ENCODE measurements around the gene ATP9A.
"Not testable (repeated sequence)": the region's sequence is repeated elsewhere in the genome, so short reads cannot be mapped to it uniquely, and the experiment has no call there.

The ATP9A gene

DNA sequence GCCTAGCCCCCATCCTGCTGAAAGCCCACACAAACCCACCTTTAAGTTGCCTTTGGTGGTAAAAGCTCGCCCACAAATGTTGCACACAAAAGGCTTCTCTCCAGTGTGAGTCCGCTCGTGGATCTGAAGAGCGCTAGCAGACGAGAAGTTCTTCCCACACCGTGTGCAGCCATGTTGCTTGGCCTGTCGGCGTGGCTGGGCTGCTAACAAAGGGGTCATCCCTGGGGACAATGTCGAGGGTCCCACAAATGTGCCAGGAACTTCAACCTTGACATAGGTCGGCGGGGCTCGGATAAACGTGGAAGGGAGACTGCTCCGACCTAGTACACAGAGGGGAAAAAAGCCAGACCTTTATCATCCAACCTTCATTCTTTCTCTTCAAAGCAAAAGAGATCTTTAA, 20.6 kb upstream of the ATP9A start:
- no peak overlapping the region for H3K4me3 ChIP-seq (ENCODE audit: low read depth, low read length)
- H3K27ac ChIP-seq = no peak overlapping the region
- DNase-seq = no peak
- H3K36me3 ChIP-seq (replicated peaks) = no peaks in the 10 kb centered on the region
- in situ Hi-C loops (cut with HindIII; ENCODE audit: low pct_ligation_motif_present, low sequenced_read_pairs) = no loop called here
- TF ChIP-seq, protein P1, sequence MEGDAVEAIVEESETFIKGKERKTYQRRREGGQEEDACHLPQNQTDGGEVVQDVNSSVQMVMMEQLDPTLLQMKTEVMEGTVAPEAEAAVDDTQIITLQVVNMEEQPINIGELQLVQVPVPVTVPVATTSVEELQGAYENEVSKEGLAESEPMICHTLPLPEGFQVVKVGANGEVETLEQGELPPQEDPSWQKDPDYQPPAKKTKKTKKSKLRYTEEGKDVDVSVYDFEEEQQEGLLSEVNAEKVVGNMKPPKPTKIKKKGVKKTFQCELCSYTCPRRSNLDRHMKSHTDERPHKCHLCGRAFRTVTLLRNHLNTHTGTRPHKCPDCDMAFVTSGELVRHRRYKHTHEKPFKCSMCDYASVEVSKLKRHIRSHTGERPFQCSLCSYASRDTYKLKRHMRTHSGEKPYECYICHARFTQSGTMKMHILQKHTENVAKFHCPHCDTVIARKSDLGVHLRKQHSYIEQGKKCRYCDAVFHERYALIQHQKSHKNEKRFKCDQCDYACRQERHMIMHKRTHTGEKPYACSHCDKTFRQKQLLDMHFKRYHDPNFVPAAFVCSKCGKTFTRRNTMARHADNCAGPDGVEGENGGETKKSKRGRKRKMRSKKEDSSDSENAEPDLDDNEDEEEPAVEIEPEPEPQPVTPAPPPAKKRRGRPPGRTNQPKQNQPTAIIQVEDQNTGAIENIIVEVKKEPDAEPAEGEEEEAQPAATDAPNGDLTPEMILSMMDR (IDR thresholded peaks at IDR 0.05; ENCODE audit: low read depth, low read length, missing control alignments) = no peak
- H3K27me3 ChIP-seq (replicated peaks) = no peaks in the 10 kb centered on the region

DNA sequence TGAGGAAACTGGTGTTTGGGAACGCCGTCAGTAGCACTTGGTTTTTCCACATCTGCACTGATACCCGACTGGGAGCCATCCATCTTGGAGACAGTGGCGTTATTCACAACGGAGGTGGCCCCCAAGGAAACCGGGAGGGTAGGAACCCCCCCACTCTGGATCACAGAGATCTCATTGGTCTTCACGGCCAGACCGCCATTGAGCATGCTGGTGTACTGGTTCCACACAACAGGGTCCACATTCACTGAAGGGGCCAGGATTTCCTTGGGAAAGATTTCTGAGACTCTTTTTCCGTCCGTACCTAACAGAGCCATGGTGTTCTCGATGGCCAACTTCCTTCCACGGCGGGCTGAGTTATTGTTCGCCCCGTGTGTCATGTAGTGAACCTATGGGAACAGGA, 16.1 kb upstream of the ATP9A start:
- in situ Hi-C loops (cut with HindIII; ENCODE audit: low pct_ligation_motif_present, low sequenced_read_pairs) = no loop called here
- Histone ChIP-seq H3K27ac (no peak overlapping the region), H3K36me3 (replicated peaks) (no peaks in the 10 kb centered on the region), H3K4me3 (ENCODE audit: low read depth, low read length) (no peak overlapping the region), H3K27me3 (replicated peaks) (no peaks in the 10 kb centered on the region)
- DNase-seq = no peak
- TF ChIP-seq, protein P1 (IDR thresholded peaks at IDR 0.05; ENCODE audit: low read depth, low read length, missing control alignments) = no peak

DNA sequence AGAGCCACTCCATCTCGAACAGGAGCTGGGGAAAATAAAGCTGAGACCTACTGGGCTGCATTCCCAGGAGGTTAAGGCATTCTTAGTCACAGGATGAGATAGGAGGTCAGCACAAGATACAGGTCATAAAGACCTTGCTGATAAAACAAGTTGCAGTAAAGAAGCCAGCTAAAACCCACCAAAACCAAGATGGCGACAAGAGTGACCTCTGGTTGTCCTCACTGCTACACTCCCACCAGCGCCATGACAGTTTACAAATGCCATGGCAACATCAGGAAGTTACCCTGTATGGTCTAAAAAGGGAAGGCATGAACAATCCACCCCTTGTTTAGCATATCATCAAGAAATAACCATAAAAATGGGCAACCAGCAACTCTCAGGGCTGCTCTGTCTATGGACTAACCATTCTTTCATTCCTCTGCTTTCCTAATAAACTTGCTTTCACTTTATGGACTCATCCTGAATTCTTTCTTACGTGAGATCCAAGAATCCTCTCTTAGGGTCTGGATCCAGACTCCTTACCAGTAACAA, 10.1 kb upstream of the ATP9A start:
- H3K4me3 ChIP-seq (ENCODE audit: low read depth, low read length); H3K27ac ChIP-seq; in situ Hi-C loops (cut with HindIII; ENCODE audit: low pct_ligation_motif_present, low sequenced_read_pairs); H3K36me3 ChIP-seq (replicated peaks); H3K27me3 ChIP-seq (replicated peaks); DNase-seq: not testable (repeated sequence)

DNA sequence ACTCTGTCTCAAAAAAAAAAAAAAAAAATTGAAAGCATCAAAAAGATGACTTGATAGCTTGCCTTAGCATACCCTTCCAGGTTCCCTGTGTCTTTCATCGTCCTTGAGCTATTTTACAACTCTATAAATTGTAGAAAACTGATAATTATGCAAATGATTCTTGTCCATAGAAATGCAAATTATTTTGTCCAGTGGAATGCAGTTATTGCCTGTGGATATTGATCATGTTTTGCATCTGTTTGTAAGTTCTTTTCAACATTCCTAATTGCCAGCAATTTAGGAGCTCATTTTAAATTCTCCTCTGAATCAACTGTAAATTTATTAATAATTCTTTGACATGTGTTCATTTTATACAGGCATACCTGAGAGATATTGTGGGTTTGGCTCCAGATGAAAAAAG, 7.1 kb upstream of the ATP9A start:
- H3K36me3 ChIP-seq (replicated peaks) = no peaks in the 10 kb centered on the region
- no peak for DNase-seq
- TF ChIP-seq, protein P1 (IDR thresholded peaks at IDR 0.05; ENCODE audit: low read depth, low read length, missing control alignments) = no peak
- H3K27ac ChIP-seq = no peak overlapping the region
- no peak overlapping the region for H3K4me3 ChIP-seq (ENCODE audit: low read depth, low read length)
- in situ Hi-C loops (cut with HindIII; ENCODE audit: low pct_ligation_motif_present, low sequenced_read_pairs) = no loop called here
- H3K27me3 ChIP-seq (replicated peaks) = no peaks in the 10 kb centered on the region

DNA sequence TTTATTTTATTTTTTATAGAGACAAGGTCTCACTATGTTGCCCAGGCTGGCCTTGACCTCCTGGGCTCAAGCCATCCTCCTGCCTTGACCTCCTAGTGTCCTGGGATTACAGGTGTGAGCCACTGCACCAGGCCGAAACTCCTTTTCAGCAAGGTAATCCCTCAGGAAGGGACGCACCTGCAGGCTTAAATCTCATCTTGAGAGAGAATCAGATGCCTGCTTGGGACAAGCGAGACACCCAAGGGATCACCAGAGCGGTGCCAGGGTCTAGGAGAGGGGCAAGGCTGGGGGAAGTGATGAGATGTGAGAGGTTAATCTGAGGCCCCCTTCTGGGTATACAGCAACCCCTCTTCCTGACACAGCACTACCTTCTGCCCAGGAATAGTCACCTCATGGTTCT, 4.0 kb upstream of the ATP9A start:
- no peak for DNase-seq
- Histone ChIP-seq H3K27ac (no peak overlapping the region), H3K36me3 (replicated peaks) (no peaks in the 10 kb centered on the region), H3K27me3 (replicated peaks) (no peaks in the 10 kb centered on the region), H3K4me3 (ENCODE audit: low read depth, low read length) (no peak overlapping the region)
- in situ Hi-C loops (cut with HindIII; ENCODE audit: low pct_ligation_motif_present, low sequenced_read_pairs) = no loop called here
- TF ChIP-seq, protein P1 (IDR thresholded peaks at IDR 0.05; ENCODE audit: low read depth, low read length, missing control alignments) = no peak

DNA sequence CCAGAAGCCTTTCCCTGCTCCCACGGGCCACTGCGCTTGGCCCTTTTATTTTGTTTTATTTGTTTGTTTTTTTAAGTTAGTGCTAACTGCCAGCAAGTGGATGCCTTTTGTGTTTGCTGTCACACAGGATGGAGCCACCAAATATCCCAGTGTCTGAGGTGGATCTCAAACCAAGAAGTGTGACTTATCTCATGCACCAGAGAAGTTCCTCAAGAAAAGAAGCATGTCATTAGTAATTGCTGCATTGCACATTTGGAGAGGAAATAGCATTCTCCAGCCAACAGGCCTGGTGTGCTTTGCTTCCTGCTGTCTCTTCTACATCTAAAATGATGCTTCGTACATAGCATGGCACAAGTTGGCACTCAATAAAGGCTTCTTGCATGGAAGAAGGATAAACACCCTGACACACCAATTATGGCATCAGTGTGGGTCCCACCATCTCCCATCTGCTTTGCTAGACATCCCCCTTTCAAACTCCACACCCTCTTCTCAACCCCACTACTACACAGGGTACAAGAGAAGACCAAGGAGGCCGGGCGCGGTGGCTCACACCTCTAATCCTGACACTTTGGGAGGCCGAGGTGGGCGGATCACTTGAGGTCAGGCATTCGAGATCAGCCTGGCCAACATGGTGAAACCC, 1.9 kb upstream of the ATP9A start:
- Histone ChIP-seq H3K36me3 (replicated peaks) (no peaks in the 10 kb centered on the region), H3K4me3 (ENCODE audit: low read depth, low read length) (no peak overlapping the region), H3K27me3 (replicated peaks) (no peaks in the 10 kb centered on the region), H3K27ac (no peak overlapping the region)
- no peak for DNase-seq
- TF ChIP-seq, protein P1 (IDR thresholded peaks at IDR 0.05; ENCODE audit: low read depth, low read length, missing control alignments) = no peak
- in situ Hi-C loops (cut with HindIII; ENCODE audit: low pct_ligation_motif_present, low sequenced_read_pairs) = no loop called here
